Fibroblast of lung (primary cell): Measurements from ENCODE around the gene SEZ6L. TPM values are rescaled to one million over a fixed set of nuclear protein-coding genes. Genes with fewer than 3 reads are reported as not detected.

ENCODE experiments used
- DNase-seq, 2 donors: peaks; one replicate each; pipeline versions ENCODE4 v3.0.0 to v3.0.0-alpha.2; 2010; ENCODE audit warnings: low read depth in 2 of 2
- H2AFZ ChIP-seq: 2 replicates; pipeline ENCODE4 v1.5.1; 2012; ENCODE audit warnings: low read length, control low read depth, inconsistent platforms
- H3K27ac ChIP-seq: 2 replicates; pipeline ENCODE4 v1.5.1; 2011; ENCODE audit warnings: low read length, control low read depth; ENCODE audit not compliant: insufficient read depth
- H3K27me3 ChIP-seq: 2 replicates; pipeline ENCODE4 v1.5.1; 2011; ENCODE audit warnings: mild to moderate bottlenecking, low read length; ENCODE audit not compliant: control insufficient read depth, insufficient read depth
- H3K36me3 ChIP-seq: 2 replicates; pipeline ENCODE4 v1.5.1; 2011; ENCODE audit warnings: low read length; ENCODE audit not compliant: control insufficient read depth, insufficient read depth
- H3K4me1 ChIP-seq: 2 replicates; pipeline ENCODE4 v1.5.1; 2011; ENCODE audit warnings: low read length; ENCODE audit not compliant: control insufficient read depth, insufficient read depth; ENCODE audit errors: extremely low read depth
- H3K4me2 ChIP-seq: 2 replicates; pipeline ENCODE4 v1.5.1; 2011; ENCODE audit warnings: low read length, control low read depth; ENCODE audit not compliant: insufficient read depth; ENCODE audit errors: extremely low read depth
- H3K4me3 ChIP-seq, 4 experiments: fragments of 200-600 bp in 1 of 4; sonication (generic) in 1 of 4; replicated peaks in 1 of 4; 2 replicates each; pipeline ENCODE4 v1.5.1; 2011 to 2016; ENCODE audit warnings: low read length in 4 of 4, low read depth in 3 of 4, mild to moderate bottlenecking in 3 of 4, control low read depth in 2 of 4, inconsistent platforms in 1 of 4, mixed read lengths in 1 of 4; ENCODE audit not compliant: insufficient read depth in 1 of 4; ENCODE audit errors: control extremely low read depth in 1 of 4
- H3K79me2 ChIP-seq: 2 replicates; pipeline ENCODE4 v1.5.1; 2012; ENCODE audit warnings: mild to moderate bottlenecking, low read length, inconsistent platforms; ENCODE audit not compliant: control insufficient read depth, insufficient read depth
- H3K9ac ChIP-seq: 2 replicates; pipeline ENCODE4 v1.5.1; 2011; ENCODE audit warnings: mild to moderate bottlenecking, low read length, control low read depth; ENCODE audit not compliant: insufficient read depth
- H3K9me3 ChIP-seq: 2 replicates; pipeline ENCODE4 v1.5.1; 2012; ENCODE audit warnings: low read depth, low read length; ENCODE audit not compliant: control insufficient read depth, insufficient read depth
- H4K20me1 ChIP-seq: 2 replicates; pipeline ENCODE4 v1.5.1; 2011; ENCODE audit warnings: low read length; ENCODE audit not compliant: control insufficient read depth, insufficient read depth; ENCODE audit errors: extremely low read depth
- CTCF ChIP-seq, 2 donors: IDR thresholded peaks in 1 of 2; conservative IDR thresholded peaks in 1 of 2; 1 replicate in 1 of 2; 2 replicates in 1 of 2; pipeline ENCODE4 v1.5.1; 2011 to 2012; ENCODE audit warnings: low read length in 2 of 2, control low read depth in 1 of 2, inconsistent platforms in 1 of 2, low read depth in 1 of 2, mild to moderate bottlenecking in 1 of 2
- EZH2 ChIP-seq: IDR thresholded peaks from 2 replicates; pipeline ENCODE4 v1.5.1; 2012; ENCODE audit warnings: low read length, control low read depth, mild to moderate bottlenecking; ENCODE audit errors: missing control alignments
- polyA plus RNA-seq, 2 donors: library from polyadenylated mRNA; depleted of rRNA in 1 of 2; stranded (reverse) in 1 of 2; unstranded in 1 of 2; fragments of >200 nt; gene quantifications; 2 replicates each; pipeline ENCODE4 v1.2.1, GENCODE V29; 2011 to 2012; ENCODE audit warnings: missing spikeins in 1 of 2
- total RNA-seq: library from RNA; depleted of rRNA; stranded (reverse); fragments of >200 nt; gene quantifications from 2 replicates; pipeline ENCODE4 v1.2.1, GENCODE V29; 2014

SEZ6L gene
- total and polyA plus RNA-seq, 2 donors (not counting 1 experiment from before 2014, with no cell fraction given) = not detected

- Histone ChIP-seq H4K20me1 (no peaks in the 10 kb centered on the region), H3K9me3 (no peaks in the 10 kb centered on the region), H3K27ac (no peak overlapping the region), H2AFZ (no peak overlapping the region), H3K4me2 (no peak overlapping the region), H3K27me3 (no peaks in the 10 kb centered on the region), H3K4me1 (no peaks in the 10 kb centered on the region), H3K79me2 (no peaks in the 10 kb centered on the region), H3K9ac (no peak overlapping the region), H3K4me3 (no peak overlapping the region), H3K36me3 (no peaks in the 10 kb centered on the region)
- DNase-seq = peak; percentile 77 to 78
- peak; percentile 50 to 75 for TF ChIP-seq CTCF (conservative IDR thresholded peaks at IDR 0.05 in 1 of 2, IDR thresholded peaks at IDR 0.05 in 1 of 2; ENCODE audit: low read depth in 1 of 2, low read length in 2 of 2)
- no peak for TF ChIP-seq EZH2
Measured at GRCh38 chr22:26364066-26365015, 195.1 kb downstream of the SEZ6L start.

GRCh38 chr22:26367402-26368245 is 198.4 kb downstream of the SEZ6L start:
- H3K27ac ChIP-seq = no peak overlapping the region
- no peaks in the 10 kb centered on the region for H3K9me3 ChIP-seq
- no peak overlapping the region for H3K9ac ChIP-seq
- H3K4me3 ChIP-seq = no peak overlapping the region
- DNase-seq = peak; percentile 34 to 37
- no peak overlapping the region for H3K4me2 ChIP-seq
- no peak overlapping the region for H2AFZ ChIP-seq
- H3K79me2 ChIP-seq = no peaks in the 10 kb centered on the region
- no peaks in the 10 kb centered on the region for H3K27me3 ChIP-seq
- no peaks in the 10 kb centered on the region for H4K20me1 ChIP-seq
- TF ChIP-seq CTCF (conservative IDR thresholded peaks at IDR 0.05 in 1 of 2, IDR thresholded peaks at IDR 0.05 in 1 of 2; ENCODE audit: low read depth in 1 of 2, low read length in 2 of 2) (peak; percentile 67 to 75), EZH2 (no peak)
- H3K4me1 ChIP-seq = no peaks in the 10 kb centered on the region
- H3K36me3 ChIP-seq = no peaks in the 10 kb centered on the region

- no peak overlapping the region for H3K4me3 ChIP-seq
- H3K4me1 ChIP-seq = no peaks in the 10 kb centered on the region
- no peak for TF ChIP-seq EZH2
- TF ChIP-seq CTCF (conservative IDR thresholded peaks at IDR 0.05 in 1 of 2, IDR thresholded peaks at IDR 0.05 in 1 of 2; ENCODE audit: low read depth in 1 of 2, low read length in 2 of 2) = no peak
- H3K4me2 ChIP-seq = no peak overlapping the region
- no peaks in the 10 kb centered on the region for H4K20me1 ChIP-seq
- H3K9me3 ChIP-seq = no peaks in the 10 kb centered on the region
- no peaks in the 10 kb centered on the region for H3K27me3 ChIP-seq
- H3K36me3 ChIP-seq = no peaks in the 10 kb centered on the region
- no peak overlapping the region for H3K9ac ChIP-seq
- no peak for DNase-seq
- no peak overlapping the region for H3K27ac ChIP-seq
- no peaks in the 10 kb centered on the region for H3K79me2 ChIP-seq
- H2AFZ ChIP-seq = no peak overlapping the region
Measured at GRCh38 chr22:26372890-26373289, 203.6 kb downstream of the SEZ6L start.
